Cardiac muscle cell (in vitro differentiated cells and primary cell): Measurements from ENCODE around the gene TMEM165. TPM values are rescaled to one million over a fixed set of nuclear protein-coding genes. Genes with fewer than 3 reads are reported as not detected.

Source experiments
- DNase-seq, 2 donors: peaks; one replicate each; pipeline versions ENCODE4 v3.0.0 to v3.0.0-alpha.2; 2010 to 2017; ENCODE audit warnings: low read depth in 1 of 2, low spot score in 1 of 2
- H3K27ac ChIP-seq: fragments of 200-600 bp; sonication (generic); 2 replicates; pipeline ENCODE4 v1.5.1; 2016
- H3K27me3 ChIP-seq: fragments of 200-600 bp; sonication (generic); 2 replicates; pipeline ENCODE4 v1.6.0; 2016; ENCODE audit warnings: control low read depth
- H3K36me3 ChIP-seq: fragments of 200-600 bp; sonication (generic); 2 replicates; pipeline ENCODE4 v1.5.1; 2016; ENCODE audit warnings: control low read depth
- H3K4me1 ChIP-seq: fragments of 200-600 bp; sonication (generic); 2 replicates; pipeline ENCODE4 v1.8.1; 2017; ENCODE audit warnings: low read depth, mild to moderate bottlenecking, mixed run types
- H3K4me3 ChIP-seq: fragments of 200-600 bp; sonication (generic); 2 replicates; pipeline ENCODE4 v1.5.1; 2016; ENCODE audit warnings: mild to moderate bottlenecking
- H3K9me3 ChIP-seq: fragments of 200-600 bp; sonication (generic); 2 replicates; pipeline ENCODE4 v1.5.1; 2017; ENCODE audit warnings: low read depth, mild to moderate bottlenecking, control low read depth
- CTCF ChIP-seq: IDR thresholded peaks from 2 replicates; pipeline ENCODE4 v1.5.1; 2012; ENCODE audit warnings: low read depth, mild to moderate bottlenecking, low read length
- polyA plus RNA-seq: library from polyadenylated mRNA; unstranded; fragments of >200 nt; fragmentation: Nextera tagmentation; extraction: Ambion mirVana; gene quantifications from 2 replicates; pipeline ENCODE4 v1.2.1, GENCODE V29; 2016
- total RNA-seq: library from RNA; depleted of rRNA; stranded (reverse); fragments of >200 nt; gene quantifications from 2 replicates; pipeline ENCODE4 v1.2.3, GENCODE V29; 2016

Gene TMEM165
- total and polyA plus RNA-seq, 2 experiments from 2014 or later, result 107 to 109 TPM

- no peaks in the 10 kb centered on the region for H3K27me3 ChIP-seq
Measured at GRCh38 chr4:55373461-55373860, 22.3 kb upstream of the TMEM165 start.

GRCh38 chr4:55376698-55377097 lies 19.1 kb upstream of the TMEM165 start:
- Histone ChIP-seq H3K9me3 (no peaks in the 10 kb centered on the region), H3K4me1 (no peaks in the 10 kb centered on the region), H3K4me3 (no peak overlapping the region), H3K27me3 (no peaks in the 10 kb centered on the region), H3K27ac (no peak overlapping the region), H3K36me3 (no peaks in the 10 kb centered on the region)
- TF ChIP-seq CTCF, result no peak
- DNase-seq, result no peak

More at GRCh38 chr4:55373461-55373860, 22.3 kb upstream of the TMEM165 start:
- H3K4me1 ChIP-seq, result no peaks in the 10 kb centered on the region
- no peak for DNase-seq
- no peaks in the 10 kb centered on the region for H3K9me3 ChIP-seq
- H3K27ac ChIP-seq, result no peak overlapping the region
- no peak overlapping the region for H3K4me3 ChIP-seq
- no peaks in the 10 kb centered on the region for H3K36me3 ChIP-seq
- TF ChIP-seq CTCF, result no peak

GRCh38 chr4:55378617-55379467 lies 16.9 kb upstream of the TMEM165 start:
- H3K4me1 ChIP-seq, result no peaks in the 10 kb centered on the region
- no peak for DNase-seq
- no peak for TF ChIP-seq CTCF
- no peaks in the 10 kb centered on the region for H3K9me3 ChIP-seq
- no peaks in the 10 kb centered on the region for H3K27me3 ChIP-seq
- no peak overlapping the region for H3K4me3 ChIP-seq
- no peak overlapping the region for H3K27ac ChIP-seq
- no peaks in the 10 kb centered on the region for H3K36me3 ChIP-seq

- no peaks in the 10 kb centered on the region for H3K4me1 ChIP-seq
- no peaks in the 10 kb centered on the region for H3K9me3 ChIP-seq
- TF ChIP-seq CTCF, result no peak
- no peak for DNase-seq
- no peaks in the 10 kb centered on the region for H3K36me3 ChIP-seq
- H3K4me3 ChIP-seq, result no peak overlapping the region
- no peak overlapping the region for H3K27ac ChIP-seq
- no peaks in the 10 kb centered on the region for H3K27me3 ChIP-seq
Measured at GRCh38 chr4:55380576-55380975, 15.2 kb upstream of the TMEM165 start.

- TF ChIP-seq CTCF, result no peak
- Histone ChIP-seq H3K9me3 (no peaks in the 10 kb centered on the region), H3K4me3 (no peak overlapping the region), H3K4me1 (no peaks in the 10 kb centered on the region), H3K27me3 (no peaks in the 10 kb centered on the region), H3K36me3 (no peaks in the 10 kb centered on the region), H3K27ac (no peak overlapping the region)
- DNase-seq, result no peak
Measured at GRCh38 chr4:55381502-55381901, 14.3 kb upstream of the TMEM165 start.
